C4-2B (cell line): ENCODE data around the gene NREP.

Experiments
- CTCF ChIP-seq: fragments of 450-650 bp; conservative IDR thresholded peaks from 2 replicates; pipeline ENCODE4 v1.5.1; 2017; ENCODE audit warnings: mild to moderate bottlenecking
- ZFX ChIP-seq: fragments of 450-650 bp; IDR thresholded peaks from 2 replicates; pipeline ENCODE4 v1.6.1; 2017

- TF ChIP-seq CTCF (no peak), ZFX (no peak)
Observed at GRCh38 chr5:111719773-111720172, 37.2 kb downstream of the NREP start.
